ENCODE results near the gene PTTG1IP.

DNA sequence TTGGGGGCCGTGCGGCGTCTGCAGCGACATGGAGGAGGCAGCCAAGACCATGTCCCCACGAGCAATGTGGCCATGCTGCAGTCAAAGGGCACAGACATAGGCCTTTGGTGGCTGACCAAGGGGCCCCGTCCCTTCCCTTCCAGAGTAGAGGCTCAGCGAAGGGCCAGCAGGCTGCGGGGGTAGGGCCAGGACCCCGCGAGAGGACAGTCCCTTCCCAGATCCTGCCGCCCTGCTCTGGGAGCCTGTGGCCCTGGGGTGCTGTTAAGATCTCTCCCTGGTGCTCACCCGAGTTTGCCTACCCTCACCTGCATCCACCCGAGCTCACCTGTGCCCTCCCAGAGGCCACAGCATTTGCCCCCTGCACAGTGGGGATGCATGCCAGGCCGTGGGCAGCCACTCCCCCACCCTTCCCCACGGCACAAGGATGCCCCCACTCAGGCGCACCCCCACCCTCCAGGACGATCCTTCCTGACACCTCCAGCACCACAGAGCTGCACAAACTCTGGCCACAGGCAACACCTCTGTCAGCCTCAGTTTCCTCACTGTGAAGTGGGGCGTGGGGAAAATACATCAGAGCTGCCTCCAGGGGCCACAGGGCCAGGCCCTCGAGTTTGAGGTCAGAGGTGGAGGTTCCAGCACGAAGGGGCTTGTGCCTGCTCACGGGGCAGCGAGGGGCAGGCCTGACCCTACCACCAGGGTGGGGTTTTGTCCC is 31.7 kb upstream of the PTTG1IP start:
- TF ChIP-seq, protein P1, sequence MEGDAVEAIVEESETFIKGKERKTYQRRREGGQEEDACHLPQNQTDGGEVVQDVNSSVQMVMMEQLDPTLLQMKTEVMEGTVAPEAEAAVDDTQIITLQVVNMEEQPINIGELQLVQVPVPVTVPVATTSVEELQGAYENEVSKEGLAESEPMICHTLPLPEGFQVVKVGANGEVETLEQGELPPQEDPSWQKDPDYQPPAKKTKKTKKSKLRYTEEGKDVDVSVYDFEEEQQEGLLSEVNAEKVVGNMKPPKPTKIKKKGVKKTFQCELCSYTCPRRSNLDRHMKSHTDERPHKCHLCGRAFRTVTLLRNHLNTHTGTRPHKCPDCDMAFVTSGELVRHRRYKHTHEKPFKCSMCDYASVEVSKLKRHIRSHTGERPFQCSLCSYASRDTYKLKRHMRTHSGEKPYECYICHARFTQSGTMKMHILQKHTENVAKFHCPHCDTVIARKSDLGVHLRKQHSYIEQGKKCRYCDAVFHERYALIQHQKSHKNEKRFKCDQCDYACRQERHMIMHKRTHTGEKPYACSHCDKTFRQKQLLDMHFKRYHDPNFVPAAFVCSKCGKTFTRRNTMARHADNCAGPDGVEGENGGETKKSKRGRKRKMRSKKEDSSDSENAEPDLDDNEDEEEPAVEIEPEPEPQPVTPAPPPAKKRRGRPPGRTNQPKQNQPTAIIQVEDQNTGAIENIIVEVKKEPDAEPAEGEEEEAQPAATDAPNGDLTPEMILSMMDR (IDR thresholded peaks at IDR 0.05) = no peak
- TF ChIP-seq POLR2A (IDR thresholded peaks at IDR 0.05) = no peak
- TF ChIP-seq EP300 (IDR thresholded peaks at IDR 0.05) = no peak

Data from sigmoid colon (tissue), 4 donors.